HepG2 (cell line): ENCODE measurements around the gene QDPR. TPM values are rescaled to one million over a fixed set of nuclear protein-coding genes. Genes with fewer than 3 reads are reported as not detected.

Experiments
- ATAC-seq: fragments of 200-7000 bp; cut with Tn5 transposase; 3 replicates; pipeline ENCODE4 v1.9.1; 2020; ENCODE audit warnings: mild to moderate bottlenecking, moderate library complexity
- BruUV-seq: library from RNA; stranded (reverse); fragments of 400-500 nt; replicated peaks from 2 replicates; lab custom pipeline; 2021; lab: Mats Ljungman, UMichigan
- CTCF ChIA-PET: fragments of 300-600 bp; formaldehyde crosslinking; extraction: SDS; loops from one replicate; lab custom pipeline; 2021; ENCODE audit warnings: low total read pairs, inconsistent platforms, low intra/inter-chr PET ratio; lab: Yijun Ruan, JAX
- POLR2A ChIA-PET: fragments of 350-600 bp; sonication (Branson Sonifier 250); formaldehyde crosslinking; loops from one replicate; lab custom pipeline; 2020; ENCODE audit warnings: antibody characterized with exemption, inconsistent platforms; lab: Yijun Ruan, JAX
- DNase-seq: peaks from one replicate; pipeline ENCODE4 v3.0.0-alpha.2; 2015; ENCODE audit warnings: low spot score
- FAIRE-seq: peaks from 3 replicates; lab custom pipeline; 2011; peaks lifted over from hg19 to GRCh38; lab: Jason Lieb, UNC
- H2AFZ ChIP-seq: one replicate; pipeline ENCODE4 v1.6.1; 2011; ENCODE audit warnings: low read length, inconsistent platforms
- H3K27ac ChIP-seq: fragments of 300-600 bp; 3 replicates; pipeline ENCODE4 v1.8.0; 2011; ENCODE audit warnings: mixed run types, mild to moderate bottlenecking, mixed read lengths, low read length, inconsistent platforms; ENCODE audit not compliant: insufficient read depth; ENCODE audit errors: extremely low read length
- H3K27me3 ChIP-seq, 2 experiments: fragments of 200-600 bp in 1 of 2; 2 replicates in 1 of 2; 3 replicates in 1 of 2; pipeline versions ENCODE4 v1.6.0 to v1.8.0; 2011; ENCODE audit warnings: low read length in 2 of 2, mild to moderate bottlenecking in 2 of 2, moderate library complexity in 2 of 2, inconsistent platforms in 1 of 2; ENCODE audit not compliant: insufficient read depth in 2 of 2, control insufficient read depth in 1 of 2
- H3K36me3 ChIP-seq, 2 experiments: fragments of 200-600 bp in 1 of 2; replicated peaks in 1 of 2; 2 replicates in 1 of 2; 3 replicates in 1 of 2; pipeline versions ENCODE4 v1.5.1 to v1.8.0; 2011; ENCODE audit warnings: low read length in 2 of 2, inconsistent platforms in 1 of 2; ENCODE audit not compliant: insufficient read depth in 2 of 2, control insufficient read depth in 1 of 2
- H3K4me1 ChIP-seq: 2 replicates; pipeline ENCODE4 v1.5.1; 2012; ENCODE audit warnings: low read length, inconsistent platforms; ENCODE audit not compliant: insufficient read depth
- H3K4me2 ChIP-seq: 2 replicates; pipeline ENCODE4 v1.6.0; 2011; ENCODE audit warnings: low read depth, low read length, inconsistent platforms
- H3K4me3 ChIP-seq, 3 experiments: fragments of 200-600 bp in 1 of 3; sonication (generic), shearing (Covaris generic) in 1 of 3; replicated peaks in 1 of 3; 2 replicates each; pipeline ENCODE4 v1.5.1; 2011 to 2016; ENCODE audit warnings: low read length in 3 of 3, inconsistent platforms in 2 of 3, low read depth in 2 of 3, mild to moderate bottlenecking in 2 of 3, control low read depth in 1 of 3, mixed read lengths in 1 of 3; ENCODE audit not compliant: insufficient read depth in 1 of 3
- H3K79me2 ChIP-seq: one replicate; pipeline ENCODE4 v1.6.1; 2011; ENCODE audit warnings: low read length, inconsistent platforms; ENCODE audit not compliant: insufficient read depth
- H3K9ac ChIP-seq: 2 replicates; pipeline ENCODE4 v1.6.0; 2011; ENCODE audit warnings: mild to moderate bottlenecking, low read depth, low read length, inconsistent platforms; ENCODE audit not compliant: insufficient read depth
- H3K9me3 ChIP-seq: 2 replicates; pipeline ENCODE4 v1.5.1; 2012; ENCODE audit warnings: mild to moderate bottlenecking, low read length
- H4K20me1 ChIP-seq: 2 replicates; pipeline ENCODE4 v1.6.0; 2011; ENCODE audit warnings: inconsistent platforms, mild to moderate bottlenecking, low read length, moderate library complexity; ENCODE audit not compliant: insufficient read depth
- GPN1 ChIP-seq: sonication (generic); formaldehyde crosslinking; IDR thresholded peaks from 2 replicates; pipeline ENCODE4 v1.5.1; 2020; ENCODE audit warnings: missing genetic modification reagents, borderline replicate concordance
- MTA3 ChIP-seq: sonication (generic); formaldehyde crosslinking; IDR thresholded peaks from 2 replicates; pipeline ENCODE4 v1.4.0; 2020; ENCODE audit warnings: missing genetic modification reagents
- ZNF616 ChIP-seq: sonication (generic); formaldehyde crosslinking; IDR thresholded peaks from 2 replicates; pipeline ENCODE4 v1.5.0; 2020; ENCODE audit warnings: low read depth, mild to moderate bottlenecking, missing genetic modification reagents
- ZNF724P ChIP-seq: sonication (generic); formaldehyde crosslinking; IDR thresholded peaks from 2 replicates; pipeline ENCODE4 v1.8.0; 2022; ENCODE audit warnings: missing genetic modification reagents, borderline replicate concordance
- WGBS: methylation state at CpG from one replicate; pipeline ENCODE4 v1.1.6; 2017; ENCODE audit warnings: low lambda C conversion rate; 5-methylcytosine and 5-hydroxymethylcytosine counted together
- in situ Hi-C: cut with HindIII; loops from 2 replicates; pipeline ENCODE4 v1.10.0; 2017; ENCODE audit warnings: low pct_unique_long_range_greater_than_20kb; ENCODE audit not compliant: extremely low pct_ligation_motif_present
- intact Hi-C: fragments of 100-400 bp; cut with micrococcal nuclease; formaldehyde crosslinking; loops from one replicate; pipeline ENCODE4 v1.10.0; 2022; ENCODE audit not compliant: unreplicated experiment
- polyA plus RNA-seq, 8 experiments: library from polyadenylated mRNA; depleted of rRNA in 3 of 8; stranded (reverse) in 7 of 8; unstranded in 1 of 8; fragments of >200 nt; fragmentation: Illumina TruSeq in 4 of 8; extraction: Trizol in 4 of 8; gene quantifications; 2 replicates each; pipeline versions ENCODE4 v1.2.1 to v1.2.3, GENCODE V29; 2011 to 2016; ENCODE audit warnings: low read depth in 4 of 8, missing spikeins in 1 of 8, mixed read lengths in 1 of 8; ENCODE audit not compliant: insufficient read depth in 1 of 8
- total RNA-seq, 5 experiments: library from RNA; depleted of rRNA; stranded (reverse); fragments of >200 nt; fragmentation: Illumina TruSeq; extraction: Trizol; gene quantifications; 2 replicates each; pipeline ENCODE4 v1.2.3, GENCODE V29; 2016; ENCODE audit warnings: low read depth in 1 of 5
- TF ChIP-seq, protein P1 (sequence below): sonication (generic); formaldehyde crosslinking; IDR thresholded peaks from 2 replicates; pipeline ENCODE4 v1.4.0; 2020; ENCODE audit warnings: missing genetic modification reagents, borderline replicate concordance
- TF ChIP-seq, protein P2 (sequence below): IDR thresholded peaks from 2 replicates; pipeline ENCODE4 v1.6.1; 2016; ENCODE audit warnings: missing compliant biosample characterization, missing genetic modification reagents, borderline replicate concordance
- TF ChIP-seq, protein P3 (sequence below): sonication (generic); formaldehyde crosslinking; IDR thresholded peaks from 2 replicates; pipeline ENCODE4 v1.4.0; 2020; ENCODE audit warnings: missing genetic modification reagents

QDPR gene
- total and polyA plus RNA-seq, 2 of the 13 experiments (the other 11 are each of a cell fraction or from before 2014, with no cell fraction given): 9.9 to 95.5 TPM

DNA sequence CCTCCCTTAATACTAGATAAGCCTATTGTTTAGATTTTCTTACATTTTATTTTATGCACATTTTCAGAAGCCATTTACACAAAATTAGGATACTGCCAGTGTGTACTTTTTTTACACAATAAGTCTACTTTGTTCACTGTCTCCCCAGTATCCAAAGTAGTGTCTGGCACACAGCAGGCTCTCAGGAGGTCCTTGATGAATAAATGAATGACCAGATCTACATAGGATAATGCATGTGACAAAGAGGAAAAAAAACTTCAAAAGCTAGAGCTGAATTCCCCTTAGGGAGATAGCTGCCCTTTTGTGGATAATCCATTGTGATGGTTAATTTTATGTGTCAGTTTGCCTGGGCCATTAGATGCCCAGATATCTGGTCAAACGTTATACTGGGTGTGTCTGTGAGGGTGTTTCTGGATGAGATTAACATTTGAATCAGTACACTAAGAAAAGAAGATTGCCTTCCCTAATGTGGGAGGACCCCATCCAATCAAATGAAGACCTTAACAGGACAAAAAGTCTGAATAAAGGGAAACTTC, 61.6 kb downstream of the QDPR start:
- H3K27me3 ChIP-seq: peaks cover 0 to 1% of the 10 kb centered on the region in 2 experiments; a peak in 1 of 5 replicates
- no peak for DNase-seq
- H3K36me3 ChIP-seq: no peaks in the 10 kb centered on the region
- in situ Hi-C loops (loop anchor here (25.0 kb wide), 1 partner anchor 1163 kb away; no protein-coding TSS in a partner anchor), intact Hi-C loops (no loop called here)
- 0% methylated on average over 1 of the region's 1 CpG for WGBS
- ATAC-seq: no peak
- TF ChIP-seq, protein P1, sequence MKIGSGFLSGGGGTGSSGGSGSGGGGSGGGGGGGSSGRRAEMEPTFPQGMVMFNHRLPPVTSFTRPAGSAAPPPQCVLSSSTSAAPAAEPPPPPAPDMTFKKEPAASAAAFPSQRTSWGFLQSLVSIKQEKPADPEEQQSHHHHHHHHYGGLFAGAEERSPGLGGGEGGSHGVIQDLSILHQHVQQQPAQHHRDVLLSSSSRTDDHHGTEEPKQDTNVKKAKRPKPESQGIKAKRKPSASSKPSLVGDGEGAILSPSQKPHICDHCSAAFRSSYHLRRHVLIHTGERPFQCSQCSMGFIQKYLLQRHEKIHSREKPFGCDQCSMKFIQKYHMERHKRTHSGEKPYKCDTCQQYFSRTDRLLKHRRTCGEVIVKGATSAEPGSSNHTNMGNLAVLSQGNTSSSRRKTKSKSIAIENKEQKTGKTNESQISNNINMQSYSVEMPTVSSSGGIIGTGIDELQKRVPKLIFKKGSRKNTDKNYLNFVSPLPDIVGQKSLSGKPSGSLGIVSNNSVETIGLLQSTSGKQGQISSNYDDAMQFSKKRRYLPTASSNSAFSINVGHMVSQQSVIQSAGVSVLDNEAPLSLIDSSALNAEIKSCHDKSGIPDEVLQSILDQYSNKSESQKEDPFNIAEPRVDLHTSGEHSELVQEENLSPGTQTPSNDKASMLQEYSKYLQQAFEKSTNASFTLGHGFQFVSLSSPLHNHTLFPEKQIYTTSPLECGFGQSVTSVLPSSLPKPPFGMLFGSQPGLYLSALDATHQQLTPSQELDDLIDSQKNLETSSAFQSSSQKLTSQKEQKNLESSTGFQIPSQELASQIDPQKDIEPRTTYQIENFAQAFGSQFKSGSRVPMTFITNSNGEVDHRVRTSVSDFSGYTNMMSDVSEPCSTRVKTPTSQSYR: no peak
- TF ChIP-seq ZNF724P (CRISPR knock-in tag): no peak
- H3K4me1 ChIP-seq: no peaks in the 10 kb centered on the region
- no peak overlapping the region for H2AFZ ChIP-seq
- H3K4me3 ChIP-seq: no peak overlapping the region
- ChIA-PET CTCF (no interaction called here), POLR2A (no interaction called here)
- no peak overlapping the region for H3K9ac ChIP-seq
- no peak for FAIRE-seq
- no peak overlapping the region for H3K27ac ChIP-seq
- no peaks in the 10 kb centered on the region for H3K9me3 ChIP-seq
- no TSS peak for BruUV-seq
- H3K79me2 ChIP-seq: no peaks in the 10 kb centered on the region
- H3K4me2 ChIP-seq: no peak overlapping the region
- no peaks in the 10 kb centered on the region for H4K20me1 ChIP-seq

DNA sequence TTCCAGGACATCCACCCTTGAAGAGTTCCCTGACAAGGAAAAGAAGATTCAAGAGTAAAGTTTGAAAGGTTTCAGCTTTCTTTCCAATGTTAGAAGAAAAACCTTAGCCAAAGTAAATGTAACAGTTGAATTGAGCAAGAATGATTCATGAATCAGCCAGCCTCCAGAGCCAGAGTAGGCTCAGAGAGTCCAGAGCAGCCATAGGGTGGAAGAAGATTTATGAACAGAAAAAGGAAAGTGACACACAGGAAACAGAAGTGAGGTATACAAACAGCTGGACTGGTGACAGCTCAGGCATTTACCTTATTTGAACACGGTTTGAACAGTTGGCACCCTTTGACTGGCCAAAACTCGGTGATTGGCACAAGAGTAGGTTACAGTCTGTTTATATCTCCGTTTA, 63.2 kb downstream of the QDPR start:
- in situ Hi-C loops: loop anchor here (10.0 kb wide), 1 partner anchor 104 kb away; no protein-coding TSS in a partner anchor
- no TSS peak for BruUV-seq
- no peak overlapping the region for H3K27ac ChIP-seq
- H3K9ac ChIP-seq: no peak overlapping the region
- no peak overlapping the region for H2AFZ ChIP-seq
- H3K79me2 ChIP-seq: no peaks in the 10 kb centered on the region
- no peak overlapping the region for H3K4me2 ChIP-seq
- H3K4me1 ChIP-seq: no peaks in the 10 kb centered on the region
- WGBS: 13% methylated on average over 3 of the region's 3 CpGs
- no peak for ATAC-seq
- no peak overlapping the region for H3K4me3 ChIP-seq
- peaks cover 0 to 1% of the 10 kb centered on the region in 2 experiments; a peak in 1 of 5 replicates for H3K27me3 ChIP-seq
- H3K9me3 ChIP-seq: no peaks in the 10 kb centered on the region
- POLR2A ChIA-PET: no interaction called here
- DNase-seq: no peak
- CTCF ChIA-PET: interaction anchor here (1.9 kb wide), 1 partner anchor 101 kb away, joined by 17 read pairs; no protein-coding TSS in a partner anchor
- no peak for FAIRE-seq
- intact Hi-C loops: no loop called here
- H4K20me1 ChIP-seq: no peaks in the 10 kb centered on the region
- H3K36me3 ChIP-seq: no peaks in the 10 kb centered on the region
- TF ChIP-seq, protein P2, sequence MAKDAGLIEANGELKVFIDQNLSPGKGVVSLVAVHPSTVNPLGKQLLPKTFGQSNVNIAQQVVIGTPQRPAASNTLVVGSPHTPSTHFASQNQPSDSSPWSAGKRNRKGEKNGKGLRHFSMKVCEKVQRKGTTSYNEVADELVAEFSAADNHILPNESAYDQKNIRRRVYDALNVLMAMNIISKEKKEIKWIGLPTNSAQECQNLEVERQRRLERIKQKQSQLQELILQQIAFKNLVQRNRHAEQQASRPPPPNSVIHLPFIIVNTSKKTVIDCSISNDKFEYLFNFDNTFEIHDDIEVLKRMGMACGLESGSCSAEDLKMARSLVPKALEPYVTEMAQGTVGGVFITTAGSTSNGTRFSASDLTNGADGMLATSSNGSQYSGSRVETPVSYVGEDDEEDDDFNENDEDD (CRISPR knock-in tag): no peak
- TF ChIP-seq GPN1 (CRISPR knock-in tag) (no peak), ZNF616 (CRISPR knock-in tag) (no peak), MTA3 (CRISPR knock-in tag) (no peak)
- TF ChIP-seq, protein P3, sequence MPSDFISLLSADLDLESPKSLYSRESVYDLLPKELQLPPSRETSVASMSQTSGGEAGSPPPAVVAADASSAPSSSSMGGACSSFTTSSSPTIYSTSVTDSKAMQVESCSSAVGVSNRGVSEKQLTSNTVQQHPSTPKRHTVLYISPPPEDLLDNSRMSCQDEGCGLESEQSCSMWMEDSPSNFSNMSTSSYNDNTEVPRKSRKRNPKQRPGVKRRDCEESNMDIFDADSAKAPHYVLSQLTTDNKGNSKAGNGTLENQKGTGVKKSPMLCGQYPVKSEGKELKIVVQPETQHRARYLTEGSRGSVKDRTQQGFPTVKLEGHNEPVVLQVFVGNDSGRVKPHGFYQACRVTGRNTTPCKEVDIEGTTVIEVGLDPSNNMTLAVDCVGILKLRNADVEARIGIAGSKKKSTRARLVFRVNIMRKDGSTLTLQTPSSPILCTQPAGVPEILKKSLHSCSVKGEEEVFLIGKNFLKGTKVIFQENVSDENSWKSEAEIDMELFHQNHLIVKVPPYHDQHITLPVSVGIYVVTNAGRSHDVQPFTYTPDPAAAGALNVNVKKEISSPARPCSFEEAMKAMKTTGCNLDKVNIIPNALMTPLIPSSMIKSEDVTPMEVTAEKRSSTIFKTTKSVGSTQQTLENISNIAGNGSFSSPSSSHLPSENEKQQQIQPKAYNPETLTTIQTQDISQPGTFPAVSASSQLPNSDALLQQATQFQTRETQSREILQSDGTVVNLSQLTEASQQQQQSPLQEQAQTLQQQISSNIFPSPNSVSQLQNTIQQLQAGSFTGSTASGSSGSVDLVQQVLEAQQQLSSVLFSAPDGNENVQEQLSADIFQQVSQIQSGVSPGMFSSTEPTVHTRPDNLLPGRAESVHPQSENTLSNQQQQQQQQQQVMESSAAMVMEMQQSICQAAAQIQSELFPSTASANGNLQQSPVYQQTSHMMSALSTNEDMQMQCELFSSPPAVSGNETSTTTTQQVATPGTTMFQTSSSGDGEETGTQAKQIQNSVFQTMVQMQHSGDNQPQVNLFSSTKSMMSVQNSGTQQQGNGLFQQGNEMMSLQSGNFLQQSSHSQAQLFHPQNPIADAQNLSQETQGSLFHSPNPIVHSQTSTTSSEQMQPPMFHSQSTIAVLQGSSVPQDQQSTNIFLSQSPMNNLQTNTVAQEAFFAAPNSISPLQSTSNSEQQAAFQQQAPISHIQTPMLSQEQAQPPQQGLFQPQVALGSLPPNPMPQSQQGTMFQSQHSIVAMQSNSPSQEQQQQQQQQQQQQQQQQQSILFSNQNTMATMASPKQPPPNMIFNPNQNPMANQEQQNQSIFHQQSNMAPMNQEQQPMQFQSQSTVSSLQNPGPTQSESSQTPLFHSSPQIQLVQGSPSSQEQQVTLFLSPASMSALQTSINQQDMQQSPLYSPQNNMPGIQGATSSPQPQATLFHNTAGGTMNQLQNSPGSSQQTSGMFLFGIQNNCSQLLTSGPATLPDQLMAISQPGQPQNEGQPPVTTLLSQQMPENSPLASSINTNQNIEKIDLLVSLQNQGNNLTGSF: no peak
